GM23338 (cell line): ENCODE results near the gene SLC2A5. TPM values are rescaled to one million over a fixed set of nuclear protein-coding genes. Genes with fewer than 3 reads are reported as not detected.
"Not testable (repeated sequence)": the region's sequence is repeated elsewhere in the genome, so short reads cannot be mapped to it uniquely, and the experiment has no call there.

Experiments used
- ATAC-seq: fragments of 200-7000 bp; cut with Tn5 transposase; 3 replicates; pipeline ENCODE4 v1.9.1; 2020
- DNase-seq: peaks from one replicate; pipeline ENCODE4 v3.0.0-alpha.2; 2015; ENCODE audit warnings: low spot score
- H2AFZ ChIP-seq: fragments of 200-600 bp; sonication (generic); 2 replicates; pipeline ENCODE4 v1.8.0; 2016; ENCODE audit warnings: antibody characterized with exemption, mild to moderate bottlenecking, moderate library complexity
- H3F3A ChIP-seq: fragments of 200-600 bp; sonication (generic); replicated peaks from 2 replicates; pipeline ENCODE4 v1.8.0; 2017; ENCODE audit warnings: antibody characterized with exemption, mixed run types, low read depth
- H3K27ac ChIP-seq: fragments of 200-600 bp; sonication (generic); 2 replicates; pipeline ENCODE4 v1.6.1; 2016; ENCODE audit warnings: low read depth
- H3K27me3 ChIP-seq: fragments of 200-600 bp; sonication (generic); 2 replicates; pipeline ENCODE4 v1.8.0; 2016; ENCODE audit warnings: mild to moderate bottlenecking, mixed run types, moderate library complexity; ENCODE audit not compliant: insufficient read depth
- H3K36me3 ChIP-seq: fragments of 200-600 bp; sonication (generic); 2 replicates; pipeline ENCODE4 v1.8.0; 2016; ENCODE audit warnings: mild to moderate bottlenecking; ENCODE audit not compliant: insufficient read depth
- H3K4me1 ChIP-seq: fragments of 200-600 bp; sonication (generic); 2 replicates; pipeline ENCODE4 v1.8.0; 2016; ENCODE audit warnings: mild to moderate bottlenecking, moderate library complexity; ENCODE audit not compliant: insufficient read depth
- H3K4me2 ChIP-seq: fragments of 200-600 bp; sonication (generic); 2 replicates; pipeline ENCODE4 v1.7.1; 2017; ENCODE audit warnings: mixed run types
- H3K4me3 ChIP-seq: fragments of 200-600 bp; sonication (generic); 2 replicates; pipeline ENCODE4 v1.6.1; 2016; ENCODE audit warnings: mixed run types
- H3K79me2 ChIP-seq: fragments of 200-600 bp; sonication (generic); replicated peaks from 2 replicates; pipeline ENCODE4 v1.8.0; 2017; ENCODE audit warnings: mild to moderate bottlenecking; ENCODE audit not compliant: insufficient read depth
- H3K9me2 ChIP-seq: fragments of 200-600 bp; sonication (generic); 2 replicates; pipeline ENCODE4 v1.8.0; 2017; ENCODE audit not compliant: insufficient read depth
- H4K20me1 ChIP-seq: fragments of 200-600 bp; sonication (generic); replicated peaks from 2 replicates; pipeline ENCODE4 v1.8.0; 2017; ENCODE audit warnings: mild to moderate bottlenecking; ENCODE audit not compliant: insufficient read depth
- H3K27ac Mint-ChIP-seq: 2 replicates; pipeline ENCODE4 v1.8.0; 2020; ENCODE audit warnings: inconsistent platforms, mild to moderate bottlenecking, moderate library complexity, mixed read lengths
- H3K27me3 Mint-ChIP-seq: 3 replicates; pipeline ENCODE4 v1.8.0; 2022; ENCODE audit warnings: low read depth, mild to moderate bottlenecking, moderate library complexity, mixed read lengths, inconsistent platforms; ENCODE audit not compliant: insufficient read depth, poor library complexity
- H3K36me3 Mint-ChIP-seq: 3 replicates; pipeline ENCODE4 v1.8.0; 2021; ENCODE audit warnings: low read depth, mild to moderate bottlenecking, inconsistent platforms, moderate library complexity, mixed read lengths
- H3K4me1 Mint-ChIP-seq: 3 replicates; pipeline ENCODE4 v1.8.0; 2020; ENCODE audit warnings: mild to moderate bottlenecking, inconsistent platforms, mixed read lengths
- H3K4me3 Mint-ChIP-seq: 3 replicates; pipeline ENCODE4 v1.8.0; 2021; ENCODE audit warnings: moderate library complexity, mild to moderate bottlenecking, inconsistent platforms, mixed read lengths
- H3K9me3 Mint-ChIP-seq: 3 replicates; pipeline ENCODE4 v1.8.0; 2020; ENCODE audit warnings: moderate library complexity, mild to moderate bottlenecking, inconsistent platforms, mixed read lengths
- CREB1 ChIP-seq: fragments of 250-450 bp; sonication (Bioruptor Pico); IDR thresholded peaks from 2 replicates; pipeline ENCODE4 v1.5.0; 2020; ENCODE audit warnings: low read depth, mild to moderate bottlenecking, moderate library complexity
- CTCF ChIP-seq, 2 experiments: fragments of 200-600 bp in 1 of 2; sonication (generic) in 1 of 2; conservative IDR thresholded peaks; 2 replicates each; pipeline versions ENCODE4 v1.5.1 to v1.6.1; 2016 to 2017; ENCODE audit warnings: antibody characterized with exemption in 2 of 2, low read depth in 2 of 2, mild to moderate bottlenecking in 2 of 2, moderate library complexity in 1 of 2
- EZH2 ChIP-seq: fragments of 200-600 bp; sonication (generic); IDR thresholded peaks from one replicate; pipeline ENCODE4 v1.8.0; 2017; ENCODE audit warnings: antibody characterized with exemption, mild to moderate bottlenecking, low read depth; ENCODE audit not compliant: unreplicated experiment
- JUNB ChIP-seq: IDR thresholded peaks from one replicate; pipeline ENCODE4 v1.6.1; 2016; ENCODE audit warnings: antibody characterized with exemption; ENCODE audit not compliant: unreplicated experiment
- NANOG ChIP-seq: IDR thresholded peaks from 2 replicates; pipeline ENCODE4 v1.6.1; 2016; ENCODE audit warnings: antibody characterized with exemption, borderline replicate concordance
- REST ChIP-seq: IDR thresholded peaks from one replicate; pipeline ENCODE4 v1.6.1; 2018; ENCODE audit warnings: antibody characterized with exemption; ENCODE audit not compliant: unreplicated experiment
- STAT1 ChIP-seq: IDR thresholded peaks from one replicate; pipeline ENCODE4 v1.6.1; 2016; ENCODE audit warnings: antibody characterized with exemption; ENCODE audit not compliant: unreplicated experiment
- ZNF114 ChIP-seq: fragments of 250-450 bp; sonication (Bioruptor Pico); IDR thresholded peaks from 2 replicates; pipeline ENCODE4 v1.5.0; 2020; ENCODE audit warnings: mild to moderate bottlenecking, moderate library complexity
- polyA plus RNA-seq: library from polyadenylated mRNA; unstranded; fragments of >200 nt; fragmentation: Nextera tagmentation; extraction: Ambion mirVana; gene quantifications from 2 replicates; pipeline ENCODE4 v1.2.1, GENCODE V29; 2016
- total RNA-seq: library from RNA; depleted of rRNA; stranded (reverse); fragments of >200 nt; shearing (Covaris generic); gene quantifications from 2 replicates; pipeline ENCODE4 v1.2.3, GENCODE V29; 2014
- TF ChIP-seq, protein P1 (sequence below): IDR thresholded peaks from 2 replicates; pipeline ENCODE4 v1.6.1; 2016; ENCODE audit warnings: antibody characterized with exemption

SLC2A5 gene
- total and polyA plus RNA-seq, 2 experiments from 2014 or later: 0.03 TPM; not detected in 1

DNA sequence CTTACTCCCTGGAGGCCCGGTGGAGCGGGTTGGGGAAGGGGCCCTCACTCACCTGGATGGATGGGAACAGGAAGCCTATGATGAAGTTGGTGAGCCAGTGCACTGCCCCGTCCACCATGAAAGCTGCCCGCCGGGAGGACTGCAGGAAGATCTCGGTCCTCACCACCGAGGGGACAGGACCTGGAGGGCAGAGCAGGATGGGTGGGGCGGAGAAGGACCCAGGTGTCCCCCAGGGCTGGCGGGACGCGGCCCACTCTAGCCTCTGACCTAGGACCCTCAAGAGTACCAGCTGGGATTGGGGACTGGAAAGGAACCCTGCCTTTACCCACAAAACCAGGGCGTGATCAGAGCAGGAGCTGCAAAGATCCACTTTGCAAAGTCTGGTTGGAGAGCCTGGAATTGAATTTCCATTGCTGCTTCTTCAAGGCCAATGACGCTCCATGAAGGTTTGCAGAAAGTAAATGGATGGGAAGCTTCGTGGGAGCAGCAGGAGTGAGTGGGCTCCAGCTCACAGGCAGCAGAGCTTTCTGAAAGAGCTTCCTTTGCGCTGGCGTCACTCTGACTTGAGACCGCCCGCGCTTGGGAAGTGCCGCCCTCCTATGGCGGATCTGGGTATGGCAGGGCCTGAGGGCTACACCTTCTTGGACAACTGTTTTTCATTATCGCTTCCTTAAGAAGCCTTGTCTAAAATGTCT lies 64.6 kb downstream of the SLC2A5 start:
- Histone ChIP-seq H3K4me1 (no peaks in the 10 kb centered on the region), H3K4me2 (no peak overlapping the region), H3K36me3 (no peaks in the 10 kb centered on the region), H3F3A (no peaks in the 10 kb centered on the region), H2AFZ (peak overlapping the region; percentile 98), H4K20me1 (no peaks in the 10 kb centered on the region), H3K4me3 (no peak overlapping the region), H3K27ac (no peak overlapping the region), H3K27me3 (no peaks in the 10 kb centered on the region; the same call in 1 of the 2 replicates), H3K79me2 (no peaks in the 10 kb centered on the region), H3K9me2 (no peaks in the 10 kb centered on the region)
- Mint-ChIP-seq H3K27me3 (peaks cover 15% of the 10 kb centered on the region), H3K9me3 (no peaks in the 10 kb centered on the region; the same call in 2 of the 3 replicates), H3K4me1 (peaks cover 6% of the 10 kb centered on the region), H3K27ac (no peak overlapping the region), H3K36me3 (no peaks in the 10 kb centered on the region), H3K4me3 (no peak overlapping the region)
- TF ChIP-seq CTCF (conservative IDR thresholded peaks at IDR 0.05; ENCODE audit: low read depth in 2 of 2) (peak; percentile 88 to 94), ZNF114 (no peak), NANOG (no peak), CREB1 (0 out of 2 replicates have a peak, but pooled peaks have one; percentile 42)
- TF ChIP-seq, protein P1, sequence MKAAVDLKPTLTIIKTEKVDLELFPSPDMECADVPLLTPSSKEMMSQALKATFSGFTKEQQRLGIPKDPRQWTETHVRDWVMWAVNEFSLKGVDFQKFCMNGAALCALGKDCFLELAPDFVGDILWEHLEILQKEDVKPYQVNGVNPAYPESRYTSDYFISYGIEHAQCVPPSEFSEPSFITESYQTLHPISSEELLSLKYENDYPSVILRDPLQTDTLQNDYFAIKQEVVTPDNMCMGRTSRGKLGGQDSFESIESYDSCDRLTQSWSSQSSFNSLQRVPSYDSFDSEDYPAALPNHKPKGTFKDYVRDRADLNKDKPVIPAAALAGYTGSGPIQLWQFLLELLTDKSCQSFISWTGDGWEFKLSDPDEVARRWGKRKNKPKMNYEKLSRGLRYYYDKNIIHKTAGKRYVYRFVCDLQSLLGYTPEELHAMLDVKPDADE: no peak
- ATAC-seq (peak; percentile 68), DNase-seq (peak; percentile 91)

DNA sequence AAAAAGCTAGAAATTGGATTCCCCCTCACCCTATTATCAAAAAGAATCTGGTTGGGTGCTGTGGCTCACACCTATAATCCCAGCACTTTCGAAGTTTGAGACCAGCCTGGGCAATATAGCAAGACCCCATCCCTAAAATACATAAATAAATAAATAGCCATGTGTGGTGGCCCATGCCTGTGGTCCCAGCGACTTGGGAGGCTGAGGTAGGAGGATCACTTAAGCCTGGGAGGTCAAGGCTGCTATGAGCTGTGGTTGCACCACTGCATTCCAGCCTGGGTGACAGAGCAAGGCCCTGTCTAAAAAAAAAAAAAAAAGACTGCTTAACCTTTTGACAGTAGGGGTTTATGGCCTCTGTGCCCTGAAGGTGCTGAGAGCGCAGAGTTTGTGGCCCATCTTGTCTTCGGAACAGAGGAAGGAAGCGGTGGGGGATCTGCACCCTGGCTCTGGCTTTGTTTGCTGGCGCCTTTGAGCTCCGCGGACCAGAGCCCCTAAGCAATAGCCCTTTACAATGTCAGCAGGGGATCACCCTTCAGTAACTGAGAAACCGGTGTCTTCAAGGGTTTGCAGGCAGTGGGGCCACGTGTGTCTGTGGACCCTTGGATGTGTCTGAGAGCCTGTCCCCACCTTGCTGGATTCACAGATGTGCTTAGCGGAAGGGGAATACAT lies 65.3 kb downstream of the SLC2A5 start:
- Histone ChIP-seq H3K4me2 (no peak overlapping the region), H3K9me2 (no peaks in the 10 kb centered on the region), H2AFZ (peak overlapping the region; percentile 98), H3F3A (no peaks in the 10 kb centered on the region), H3K36me3 (no peaks in the 10 kb centered on the region), H3K4me1 (no peaks in the 10 kb centered on the region), H3K4me3 (no peak overlapping the region), H3K27ac (no peak overlapping the region), H4K20me1 (no peaks in the 10 kb centered on the region), H3K27me3 (no peaks in the 10 kb centered on the region; the same call in 1 of the 2 replicates), H3K79me2 (no peaks in the 10 kb centered on the region)
- no peaks in the 10 kb centered on the region; the same call in 2 of the 3 replicates for H3K9me3 Mint-ChIP-seq
- ATAC-seq (peak; percentile 16; the same call in 2 of the 3 replicates), DNase-seq (no peak)
- no peak overlapping the region for H3K27ac Mint-ChIP-seq
- peaks cover 15% of the 10 kb centered on the region for H3K27me3 Mint-ChIP-seq
- no peaks in the 10 kb centered on the region for H3K36me3 Mint-ChIP-seq
- H3K4me1 Mint-ChIP-seq: peaks cover 13% of the 10 kb centered on the region
- H3K4me3 Mint-ChIP-seq: no peak overlapping the region
- TF ChIP-seq STAT1 (no peak), EZH2 (no peak), REST (no peak), NANOG (no peak), CREB1 (no peak), ZNF114 (no peak), JUNB (no peak)

DNA sequence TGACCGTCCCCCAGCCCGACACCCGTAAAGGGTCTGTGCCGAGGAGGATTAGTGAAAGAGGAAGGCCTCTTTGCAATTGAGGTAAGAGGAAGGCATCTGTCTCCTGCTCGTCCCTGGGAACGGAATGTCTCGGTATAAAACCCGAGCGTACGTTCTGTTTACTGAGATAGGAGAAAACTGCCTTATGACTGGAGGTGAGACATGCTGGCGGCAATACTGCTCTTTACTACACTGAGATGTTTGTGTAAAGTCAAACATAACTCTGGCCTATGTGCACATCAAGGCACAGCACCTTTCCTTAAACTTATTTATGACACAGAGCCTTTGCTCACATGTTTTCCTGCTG lies 67.2 kb downstream of the SLC2A5 start:
- Mint-ChIP-seq H3K27me3 (peaks cover 15% of the 10 kb centered on the region), H3K4me1 (peaks cover 13% of the 10 kb centered on the region)
- not testable (repeated sequence) for H3K4me1 ChIP-seq, H3K4me2 ChIP-seq, DNase-seq, H3K36me3 Mint-ChIP-seq, H3F3A ChIP-seq, H3K27ac Mint-ChIP-seq, H3K9me3 Mint-ChIP-seq, H3K4me3 Mint-ChIP-seq, H3K27me3 ChIP-seq, H3K9me2 ChIP-seq, ATAC-seq, H3K4me3 ChIP-seq, H4K20me1 ChIP-seq, H3K27ac ChIP-seq, H3K79me2 ChIP-seq, H2AFZ ChIP-seq, H3K36me3 ChIP-seq
